ENCODE measurements around the gene CENPX. TPM values are rescaled to one million over a fixed set of nuclear protein-coding genes. Genes with fewer than 3 reads are reported as not detected.
A peak's percentile ranks its signal among the peaks of the same experiment; 100 is the strongest.

Gene CENPX
- total and polyA plus RNA-seq, 2 of the 13 experiments (the other 11 are each of a cell fraction or from before 2014, with no cell fraction given), result 92.7 to 170 TPM

GRCh38 chr17:82056729-82057621, 34.3 kb upstream of the CENPX start (continued):
- TF ChIP-seq ZNF609 (CRISPR knock-in tag; IDR thresholded peaks at IDR 0.05; ENCODE audit: borderline replicate concordance), result peak; percentile 74
- TF ChIP-seq ZNF33A (CRISPR knock-in tag; IDR thresholded peaks at IDR 0.05; ENCODE audit: borderline replicate concordance), result no peak
- peak; percentile 73 for TF ChIP-seq HINFP (CRISPR knock-in tag; IDR thresholded peaks at IDR 0.05; ENCODE audit: low read depth)
- TF ChIP-seq ZNF318 (CRISPR knock-in tag; IDR thresholded peaks at IDR 0.05), result peak; percentile 22
- TF ChIP-seq SRSF4 (IDR thresholded peaks at IDR 0.05; ENCODE audit: low read depth, low read length, poor library complexity, severe bottlenecking), result peak; percentile 51
- no peak for TF ChIP-seq SP1 (IDR thresholded peaks at IDR 0.05)
- peak; percentile 41; the same call in 1 of the 2 replicates for TF ChIP-seq SP1 (CRISPR knock-in tag; IDR thresholded peaks at IDR 0.05)
- no peak for TF ChIP-seq E2F2 (CRISPR knock-in tag; IDR thresholded peaks at IDR 0.05; ENCODE audit: borderline replicate concordance)
- TF ChIP-seq ZNF430 (CRISPR knock-in tag; IDR thresholded peaks at IDR 0.05), result 0 out of 2 replicates have a peak, but pooled peaks have one; percentile 63
- peak; percentile 61 to 66; a peak in 3 of 4 replicates for TF ChIP-seq MAFK (conservative IDR thresholded peaks at IDR 0.05 in 1 of 2, IDR thresholded peaks at IDR 0.05 in 1 of 2; ENCODE audit: low read length in 2 of 2)
- peak; percentile 81 for TF ChIP-seq ZFY (CRISPR knock-in tag; IDR thresholded peaks at IDR 0.05)

Data from HepG2 (cell line).